AG08395 (cell line): ENCODE measurements around the gene THOP1.

Source experiments
- DNase-seq: peaks from one replicate; pipeline ENCODE4 v3.0.0; 2012; ENCODE audit warnings: mixed read lengths, low spot score

Gene THOP1

GRCh38 chr19:2854849-2855248, 69.5 kb downstream of the THOP1 start:
- no peak for DNase-seq

- DNase-seq: no peak
These were observed 71.3 kb downstream of the THOP1 start for GRCh38 chr19:2856457-2857050.

DNA sequence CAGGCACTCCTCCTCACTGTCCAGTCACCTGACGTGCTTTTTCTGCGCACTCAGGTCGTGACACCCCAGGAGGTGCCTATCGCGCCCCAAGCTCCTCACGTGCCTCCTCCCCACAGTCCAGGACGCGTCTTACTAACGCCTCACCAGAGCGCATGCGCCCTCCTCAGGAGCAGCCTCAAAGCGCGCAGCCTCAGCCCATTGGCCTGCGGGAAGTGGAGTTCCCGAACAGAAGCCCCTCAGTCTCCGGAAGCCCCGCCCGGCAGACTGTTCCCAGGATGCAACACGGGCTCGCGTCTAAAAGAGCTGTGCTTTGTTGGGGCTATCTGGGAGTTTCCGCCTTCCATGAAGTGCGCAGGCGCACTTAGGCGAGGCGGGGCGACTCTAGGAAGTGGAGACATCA, 73.6 kb downstream of the THOP1 start:
- DNase-seq: no peak

DNA sequence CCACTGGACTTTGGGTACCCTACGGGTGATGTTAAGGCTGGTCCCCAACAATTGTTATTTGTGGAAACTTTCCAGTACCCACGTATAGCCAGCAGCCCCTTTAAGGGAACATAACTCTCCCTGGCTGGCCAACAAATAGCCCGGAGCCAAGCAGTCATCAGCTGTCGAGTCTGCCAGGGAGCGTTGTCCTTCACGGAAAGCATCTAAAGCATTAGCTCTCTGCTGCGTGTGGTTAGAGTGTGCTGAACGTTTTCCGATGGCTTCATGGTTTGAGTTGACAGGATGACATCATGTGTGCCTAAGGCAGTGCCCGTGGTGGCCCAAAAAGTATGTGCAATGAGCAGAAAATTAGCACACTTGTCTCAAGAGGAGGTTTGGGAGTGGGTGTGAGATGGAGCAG, 78.5 kb downstream of the THOP1 start:
- no peak for DNase-seq
